WI38 (cell line): Measurements from ENCODE around the gene GCA.

Experiments
- H3K4me3 ChIP-seq: 2 replicates; pipeline ENCODE4 v1.5.1; 2011; ENCODE audit warnings: low read depth, mild to moderate bottlenecking, control low read depth, low read length
- TF ChIP-seq, protein P1 (sequence below): IDR thresholded peaks from 2 replicates; pipeline ENCODE4 v1.5.1; 2012; ENCODE audit warnings: low read depth, mild to moderate bottlenecking, control low read depth, low read length

The GCA gene

GRCh38 chr2:162301877-162302276 is 42.1 kb upstream of the GCA start:
- no peak overlapping the region for H3K4me3 ChIP-seq
- TF ChIP-seq, protein P1, sequence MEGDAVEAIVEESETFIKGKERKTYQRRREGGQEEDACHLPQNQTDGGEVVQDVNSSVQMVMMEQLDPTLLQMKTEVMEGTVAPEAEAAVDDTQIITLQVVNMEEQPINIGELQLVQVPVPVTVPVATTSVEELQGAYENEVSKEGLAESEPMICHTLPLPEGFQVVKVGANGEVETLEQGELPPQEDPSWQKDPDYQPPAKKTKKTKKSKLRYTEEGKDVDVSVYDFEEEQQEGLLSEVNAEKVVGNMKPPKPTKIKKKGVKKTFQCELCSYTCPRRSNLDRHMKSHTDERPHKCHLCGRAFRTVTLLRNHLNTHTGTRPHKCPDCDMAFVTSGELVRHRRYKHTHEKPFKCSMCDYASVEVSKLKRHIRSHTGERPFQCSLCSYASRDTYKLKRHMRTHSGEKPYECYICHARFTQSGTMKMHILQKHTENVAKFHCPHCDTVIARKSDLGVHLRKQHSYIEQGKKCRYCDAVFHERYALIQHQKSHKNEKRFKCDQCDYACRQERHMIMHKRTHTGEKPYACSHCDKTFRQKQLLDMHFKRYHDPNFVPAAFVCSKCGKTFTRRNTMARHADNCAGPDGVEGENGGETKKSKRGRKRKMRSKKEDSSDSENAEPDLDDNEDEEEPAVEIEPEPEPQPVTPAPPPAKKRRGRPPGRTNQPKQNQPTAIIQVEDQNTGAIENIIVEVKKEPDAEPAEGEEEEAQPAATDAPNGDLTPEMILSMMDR = no peak

DNA sequence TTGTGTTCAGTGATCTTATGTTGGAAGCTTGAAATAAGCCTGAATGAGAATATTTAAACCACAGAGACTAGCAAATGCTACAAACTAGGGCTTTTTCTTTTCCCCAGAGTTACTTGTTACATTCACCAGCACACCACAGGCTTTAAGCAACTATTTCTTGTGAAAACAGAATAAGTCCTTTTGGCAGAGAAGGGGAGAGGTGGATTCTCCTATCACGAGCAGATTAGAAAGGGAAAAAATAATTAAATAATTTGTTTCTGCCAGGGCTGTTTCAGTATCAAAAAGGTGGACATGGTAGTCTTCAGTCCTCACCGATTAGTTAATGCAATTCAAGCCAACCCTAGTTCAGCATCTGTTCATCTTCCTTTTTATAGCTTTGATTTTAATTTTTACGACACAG is 38.0 kb upstream of the GCA start:
- H3K4me3 ChIP-seq = no peak overlapping the region
- TF ChIP-seq, protein P1 = no peak

DNA sequence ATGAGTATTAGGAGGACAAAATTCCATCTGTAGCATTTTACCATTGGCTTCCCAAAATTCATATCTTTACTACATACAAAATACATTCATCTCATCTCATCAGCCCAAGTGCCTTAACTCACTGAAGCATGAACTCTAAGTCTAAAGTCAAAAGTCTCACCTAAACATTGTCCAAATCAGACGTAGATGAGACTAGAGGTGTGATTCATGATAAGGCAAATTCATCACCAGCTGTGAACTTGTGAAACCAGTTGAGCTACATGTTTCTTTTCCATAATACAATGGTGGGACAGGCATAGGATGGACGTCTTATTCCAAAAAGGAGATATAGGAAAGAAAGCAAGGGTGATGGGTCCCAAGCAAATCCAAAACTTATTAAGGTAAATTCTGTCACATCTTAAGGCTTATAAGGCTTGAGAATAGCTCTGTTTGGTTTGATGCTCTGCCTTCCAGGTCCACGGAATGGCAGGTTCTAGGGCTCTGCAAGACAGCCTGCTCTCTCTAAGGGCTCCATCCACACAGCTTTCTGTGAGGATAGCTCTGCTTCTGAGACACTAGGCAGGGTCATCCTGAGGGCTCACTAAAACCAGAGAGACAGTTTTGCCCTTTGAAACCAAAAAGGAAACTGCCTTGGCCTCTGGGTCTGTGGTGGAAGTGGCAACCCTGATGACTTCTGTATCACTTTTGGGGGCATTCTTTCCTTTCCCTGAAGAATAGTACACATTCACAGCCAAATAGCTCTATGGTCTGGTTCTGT is 35.0 kb upstream of the GCA start:
- TF ChIP-seq, protein P1 = no peak
- no peak overlapping the region for H3K4me3 ChIP-seq

- TF ChIP-seq, protein P1 = no peak
- H3K4me3 ChIP-seq = no peak overlapping the region
Measured at GRCh38 chr2:162312853-162313252, 31.1 kb upstream of the GCA start.

DNA sequence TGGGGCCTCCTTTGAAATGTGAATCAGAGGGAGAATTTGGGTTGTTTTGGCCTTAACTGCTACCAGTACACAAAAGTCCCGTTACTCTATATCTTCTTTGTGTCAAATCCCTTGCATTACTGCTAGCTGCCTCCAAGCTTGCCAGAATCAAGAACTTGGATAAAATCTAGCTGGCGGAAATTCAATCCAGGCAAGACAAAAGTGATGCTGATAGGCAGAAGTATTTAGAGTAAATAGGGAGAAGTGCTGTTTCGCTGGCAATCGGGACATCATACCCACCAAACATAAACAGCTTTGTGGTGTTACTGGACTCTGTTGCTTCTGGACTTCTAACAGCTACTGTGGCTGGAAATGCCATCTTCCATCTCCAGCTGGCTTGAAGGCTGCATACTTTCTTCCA is 28.0 kb upstream of the GCA start:
- no peak overlapping the region for H3K4me3 ChIP-seq
- TF ChIP-seq, protein P1 = no peak

DNA sequence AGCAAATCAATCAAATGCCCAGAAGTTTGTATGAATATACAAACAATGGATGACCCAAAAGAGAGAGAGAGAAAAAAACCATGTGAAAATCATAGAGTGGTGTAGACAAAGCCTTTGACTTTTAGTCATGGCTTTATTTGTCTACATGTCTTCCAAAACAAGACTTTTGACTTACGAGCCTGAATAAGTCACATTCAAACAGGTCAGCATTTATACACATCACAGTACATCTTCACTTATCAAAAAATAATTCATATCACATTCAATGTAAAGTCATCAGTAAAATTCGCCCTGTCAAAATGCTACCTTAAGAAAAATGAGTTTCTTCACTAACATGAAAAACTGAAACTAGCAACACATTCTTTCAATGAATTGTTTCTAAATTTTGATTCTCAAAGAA is 27.3 kb upstream of the GCA start:
- no peak overlapping the region for H3K4me3 ChIP-seq
- TF ChIP-seq, protein P1 = no peak

GRCh38 chr2:162317058-162317742 is 26.7 kb upstream of the GCA start:
- TF ChIP-seq, protein P1 = no peak
- peak overlapping the region; percentile 15; the same call in 1 of the 2 replicates for H3K4me3 ChIP-seq
